Left kidney (tissue), 2 donors: ENCODE results near the gene FOXI1. TPM values are rescaled to one million over a fixed set of nuclear protein-coding genes. Genes with fewer than 3 reads are reported as not detected.
A peak's percentile ranks its signal among the peaks of the same experiment; 100 is the strongest.

ENCODE experiments used
- DNase-seq: peaks from one replicate; pipeline ENCODE4 v3.0.0-alpha.2; 2013
- polyA plus RNA-seq: library from polyadenylated mRNA; unstranded; fragments of 120-200 nt; gene quantifications from one replicate; pipeline ENCODE4 v1.2.1, GENCODE V29; 2013; ENCODE audit not compliant: insufficient read length

Gene FOXI1
- polyA plus RNA-seq, 1 donor, result 4.8 TPM

DNA sequence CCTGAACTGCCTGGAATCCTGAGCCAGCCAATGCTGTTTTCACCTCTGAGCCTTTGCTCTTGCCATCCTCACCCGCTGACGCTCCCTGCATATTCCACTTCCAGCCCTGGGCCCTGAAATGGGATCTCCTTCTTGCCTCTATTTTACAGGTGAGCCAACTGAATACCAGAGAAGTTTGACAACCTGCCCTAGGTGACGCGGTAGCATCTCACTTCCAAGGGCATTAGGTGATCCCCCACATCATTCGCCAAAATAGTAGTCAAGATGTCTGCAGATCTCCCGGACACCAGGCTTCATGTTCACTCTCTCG lies 43.5 kb downstream of the FOXI1 start:
- DNase-seq, result no peak

DNA sequence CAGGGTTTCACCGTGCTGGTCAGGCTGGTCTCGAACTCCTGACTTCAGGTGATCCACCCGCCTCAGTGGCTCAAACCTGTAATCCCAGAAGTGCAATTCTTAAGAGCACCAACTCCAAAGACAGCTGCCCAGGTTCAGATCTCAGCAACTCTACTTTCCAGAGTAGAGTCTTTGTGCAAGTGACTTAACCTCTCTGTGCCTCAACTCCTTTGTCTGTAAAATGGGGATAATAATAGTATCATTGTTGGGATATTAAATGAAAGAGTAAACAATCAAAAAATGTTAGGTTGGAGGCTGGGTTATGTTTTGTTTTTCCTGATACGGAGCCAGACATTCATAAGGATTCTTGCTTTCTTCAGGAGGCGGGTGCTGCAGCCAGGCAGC lies 45.0 kb downstream of the FOXI1 start:
- no peak for DNase-seq

DNA sequence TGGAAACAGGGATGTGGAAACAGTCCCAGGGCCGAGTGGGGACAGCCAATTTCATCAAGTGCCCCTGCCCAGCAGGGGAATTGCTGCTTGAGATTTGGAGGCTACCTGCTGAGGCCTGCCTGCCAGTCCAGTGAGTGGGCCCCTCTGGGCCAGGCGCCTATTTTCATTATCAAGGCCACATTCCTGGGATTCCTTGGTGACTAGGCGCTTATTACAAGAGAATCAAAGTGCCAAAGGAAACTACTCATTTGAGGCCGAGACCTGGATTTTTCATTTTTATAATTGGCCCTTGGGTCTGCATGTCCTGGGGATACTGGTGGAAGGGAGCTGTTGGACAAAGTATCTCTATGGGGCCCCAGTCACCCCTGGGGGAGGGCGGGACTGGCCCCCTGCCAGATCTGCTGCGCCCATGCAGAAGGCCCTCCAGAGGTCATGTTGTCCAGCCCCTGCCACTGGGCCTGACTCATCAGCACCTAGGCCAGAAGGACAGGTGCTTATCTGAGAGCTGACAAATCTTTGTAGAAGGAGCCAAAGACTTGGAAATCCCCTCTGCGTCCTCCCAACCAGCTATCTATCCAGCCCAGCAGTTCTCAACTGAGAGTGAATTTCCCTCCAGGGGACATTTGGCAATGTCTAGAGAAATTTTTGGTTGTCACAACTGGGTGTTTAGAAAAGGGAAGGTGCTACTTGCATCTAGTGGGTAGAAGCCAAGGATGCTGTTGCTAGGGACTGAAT lies 45.6 kb downstream of the FOXI1 start:
- peak; percentile 18 for DNase-seq

DNA sequence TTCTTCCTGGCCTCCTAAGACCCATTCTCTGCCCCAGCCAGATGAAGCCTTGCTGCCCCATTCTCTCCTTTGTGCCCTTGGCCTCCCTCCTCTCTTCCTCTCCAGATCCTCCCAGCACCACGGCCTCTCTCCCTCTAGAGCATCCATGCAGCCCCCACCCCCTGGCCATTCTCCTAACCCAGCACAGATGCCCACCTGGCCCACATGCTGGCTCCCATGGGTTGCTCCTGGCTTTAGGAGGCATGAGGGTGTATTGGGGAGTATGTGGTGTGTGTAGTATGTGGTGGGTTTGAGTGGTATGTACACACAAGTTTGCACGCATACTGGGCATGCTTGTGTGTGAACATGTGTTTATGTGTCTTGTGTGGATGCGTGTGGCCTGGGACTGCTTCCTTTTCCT lies 47.1 kb downstream of the FOXI1 start:
- DNase-seq, result no peak

DNA sequence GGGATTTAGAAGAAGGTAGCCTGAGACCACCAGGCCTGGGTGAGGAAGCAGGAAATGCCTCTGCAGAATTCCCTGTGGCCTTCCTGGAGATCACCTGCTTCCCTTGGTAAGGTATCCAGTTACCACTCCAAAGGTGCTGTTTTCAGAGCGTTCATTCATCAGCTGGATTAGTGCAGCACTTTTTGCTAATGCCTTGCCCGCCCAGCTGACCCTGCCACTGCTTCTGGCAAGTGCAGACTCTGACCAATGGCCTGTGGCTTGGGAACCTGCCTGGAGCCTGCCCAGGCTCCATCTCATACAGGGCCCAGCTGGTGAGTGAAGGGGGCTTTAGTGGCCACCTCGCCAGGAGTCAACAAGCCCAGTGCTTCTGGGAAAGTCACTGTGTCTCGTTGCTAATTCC lies 48.6 kb downstream of the FOXI1 start:
- DNase-seq, result no peak

DNA sequence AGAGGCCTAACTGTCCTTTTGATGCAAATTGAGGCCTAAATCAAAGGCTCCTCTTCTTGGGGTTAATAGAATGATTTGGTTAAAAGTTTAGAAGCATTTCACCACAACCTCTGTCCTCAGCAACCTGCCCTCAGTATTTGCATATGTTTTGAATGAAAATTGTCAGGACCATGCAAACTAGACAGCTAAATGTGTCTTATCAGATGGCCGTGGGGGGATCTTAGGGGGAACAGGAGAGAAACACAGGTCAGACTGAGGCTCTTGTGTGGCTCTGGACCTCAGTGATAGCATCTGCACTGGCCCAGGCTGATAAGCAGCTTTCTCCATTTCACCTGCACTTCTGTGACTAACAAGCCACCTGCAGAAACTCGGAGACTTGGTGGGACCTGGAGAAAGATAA lies 49.0 kb downstream of the FOXI1 start:
- no peak for DNase-seq

DNA sequence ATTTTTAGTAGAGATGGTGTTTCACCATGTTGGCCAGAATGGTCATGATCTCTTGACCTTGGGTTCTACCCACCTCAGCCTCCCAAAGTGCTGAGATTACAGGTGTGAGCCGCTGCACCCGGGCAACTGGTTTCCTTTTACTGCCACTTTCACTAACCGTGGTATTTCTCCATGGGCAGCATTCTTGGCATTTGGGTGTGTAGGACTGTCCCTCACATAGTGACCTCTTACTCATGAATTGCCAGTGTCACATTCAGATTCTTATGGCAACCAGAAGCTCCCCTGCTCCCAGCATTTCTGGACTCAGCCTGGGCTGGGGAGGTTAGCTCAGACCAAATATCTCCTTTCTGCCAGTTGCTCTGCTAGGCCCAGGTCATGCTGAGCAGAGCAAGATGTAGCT lies 50.1 kb downstream of the FOXI1 start:
- no peak for DNase-seq

DNA sequence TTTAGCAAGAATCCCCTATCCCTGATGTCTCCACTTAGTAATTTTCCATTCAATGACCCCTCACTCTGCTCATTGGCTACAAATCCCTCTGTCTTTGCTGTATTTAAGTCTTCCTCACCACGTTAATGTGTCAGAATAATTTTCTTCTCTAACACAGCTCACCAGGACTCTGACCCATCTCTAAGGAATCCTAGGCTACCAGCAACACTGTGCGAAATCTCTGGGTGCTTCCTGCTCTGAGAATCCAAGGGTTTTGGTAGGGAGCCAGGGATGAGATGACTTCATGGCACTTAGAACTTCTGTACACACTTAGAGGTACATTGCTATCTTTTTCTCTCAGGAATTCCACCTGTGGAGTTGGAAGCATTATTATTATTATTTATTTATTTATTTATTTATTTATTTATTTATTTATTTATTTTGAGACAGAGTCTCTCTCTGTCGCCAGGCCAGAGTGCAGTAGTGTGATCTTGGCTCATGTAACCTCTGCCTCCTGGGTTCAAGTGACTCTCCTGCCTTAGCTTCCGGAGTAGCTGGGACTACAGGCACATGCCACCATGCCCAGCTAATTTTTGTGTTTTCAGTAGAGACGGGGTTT lies 53.5 kb downstream of the FOXI1 start:
- DNase-seq, result no peak

Other genes starting within 250 kb of the FOXI1 start
- gene INSYN2B, start 125.4 kb upstream of the FOXI1 start, polyA plus RNA-seq, result 1.7 TPM
- gene C5orf58, start 127.1 kb downstream of the FOXI1 start, polyA plus RNA-seq, result 0.25 TPM
- 3.9 TPM for gene LCP2, start 191.9 kb downstream of the FOXI1 start, polyA plus RNA-seq